HPDE6-E6E7 (cell line): ENCODE results near the gene NEDD8.
"Not testable (repeated sequence)": the region's sequence is repeated elsewhere in the genome, so short reads cannot be mapped to it uniquely, and the experiment has no call there.

Experiments used
- DNase-seq: peaks from one replicate; pipeline ENCODE4 v3.0.0; 2011; ENCODE audit warnings: missing footprints; ENCODE audit errors: extremely low spot score

Gene NEDD8

GRCh38 chr14:24247422-24247821, 15.3 kb upstream of the NEDD8 start:
- DNase-seq = no peak

- DNase-seq = no peak
These were observed 14.6 kb upstream of the NEDD8 start for GRCh38 chr14:24246765-24247212.

GRCh38 chr14:24245350-24245749, 13.2 kb upstream of the NEDD8 start:
- not testable (repeated sequence) for DNase-seq

- DNase-seq = no peak
These were observed 11.2 kb upstream of the NEDD8 start for GRCh38 chr14:24243336-24243836.

- peak; percentile 96 for DNase-seq
These were observed 9.8 kb upstream of the NEDD8 start for GRCh38 chr14:24241829-24242443.

GRCh38 chr14:24240110-24240918, 8.1 kb upstream of the NEDD8 start:
- DNase-seq = no peak

- no peak for DNase-seq
These were observed 6.4 kb upstream of the NEDD8 start for GRCh38 chr14:24238527-24239037.

- peak; percentile 49 for DNase-seq
These were observed 6.0 kb upstream of the NEDD8 start for GRCh38 chr14:24238123-24238522.

- DNase-seq = no peak
These were observed 5.3 kb upstream of the NEDD8 start for GRCh38 chr14:24237463-24237955.

- no peak for DNase-seq
These were observed 4.7 kb upstream of the NEDD8 start for GRCh38 chr14:24236689-24237462.

- no peak for DNase-seq
These were observed 3.9 kb upstream of the NEDD8 start for GRCh38 chr14:24235804-24236688.

- DNase-seq = no peak
These were observed 2.2 kb upstream of the NEDD8 start for GRCh38 chr14:24234095-24235005.

GRCh38 chr14:24233538-24233866, 1.3 kb upstream of the NEDD8 start:
- DNase-seq = no peak

GRCh38 chr14:24232645-24233537, 724 bp upstream of the NEDD8 start, which contains the start of gene GMPR2:
GMPR2 (plus strand) TSS chr14:24232929; CDS start chr14:24233254, 325 bp downstream.
- no peak for DNase-seq

- DNase-seq = no peak
These were observed 675 bp downstream of the NEDD8 start for GRCh38 chr14:24231263-24232120.

- DNase-seq = no peak
These were observed 3.3 kb downstream of the NEDD8 start for GRCh38 chr14:24228902-24229301.

GRCh38 chr14:24226473-24226872, 5.7 kb downstream of the NEDD8 start:
- no peak for DNase-seq

GRCh38 chr14:24224618-24225071, 7.5 kb downstream of the NEDD8 start:
- DNase-seq = peak; percentile 44
